ENCODE data around the gene NAV2.
"Not testable (repeated sequence)": the region's sequence is repeated elsewhere in the genome, so short reads cannot be mapped to it uniquely, and the experiment has no call there.

Gene NAV2

GRCh38 chr11:20126724-20127123 lies 414.1 kb downstream of the NAV2 start:
- DNase-seq (ENCODE audit: low spot score), result no peak
- in situ Hi-C loops (cut with MboI; ENCODE audit: low pct_unique_long_range_greater_than_20kb, low sequenced_read_pairs, unreplicated experiment), result loop anchor here (10.0 kb wide), 2 partner anchors 182 to 228 kb away; no protein-coding TSS in a partner anchor
- no peak for TF ChIP-seq CTCF (IDR thresholded peaks at IDR 0.05; ENCODE audit: extremely low read depth, insufficient read depth, missing control alignments)

- in situ Hi-C loops (cut with MboI; ENCODE audit: low pct_unique_long_range_greater_than_20kb, low sequenced_read_pairs, unreplicated experiment), result loop anchor here (10.0 kb wide), 2 partner anchors 183 to 227 kb away; no protein-coding TSS in a partner anchor
- TF ChIP-seq CTCF (IDR thresholded peaks at IDR 0.05; ENCODE audit: extremely low read depth, insufficient read depth, missing control alignments), result peak; percentile 93
- DNase-seq (ENCODE audit: low spot score), result peak; percentile 73
Measured at GRCh38 chr11:20127671-20128527, 415.3 kb downstream of the NAV2 start.

- DNase-seq (ENCODE audit: low spot score), result not testable (repeated sequence)
- in situ Hi-C loops (cut with MboI; ENCODE audit: low pct_unique_long_range_greater_than_20kb, low sequenced_read_pairs, unreplicated experiment), result loop anchor here (10.0 kb wide), 2 partner anchors 184 to 226 kb away; no protein-coding TSS in a partner anchor
Measured at GRCh38 chr11:20128528-20128825, 415.8 kb downstream of the NAV2 start.

- in situ Hi-C loops (cut with MboI; ENCODE audit: low pct_unique_long_range_greater_than_20kb, low sequenced_read_pairs, unreplicated experiment), result loop anchor here (10.0 kb wide), 2 partner anchors 185 to 225 kb away; no protein-coding TSS in a partner anchor
- TF ChIP-seq CTCF (IDR thresholded peaks at IDR 0.05; ENCODE audit: extremely low read depth, insufficient read depth, missing control alignments), result no peak
Measured at GRCh38 chr11:20129665-20130064, 417.0 kb downstream of the NAV2 start.

GRCh38 chr11:20131788-20132666 lies 419.4 kb downstream of the NAV2 start:
- DNase-seq (ENCODE audit: low spot score), result peak; percentile 46
- peak; percentile 80 for TF ChIP-seq CTCF (IDR thresholded peaks at IDR 0.05; ENCODE audit: extremely low read depth, insufficient read depth, missing control alignments)
- in situ Hi-C loops (cut with MboI; ENCODE audit: low pct_unique_long_range_greater_than_20kb, low sequenced_read_pairs, unreplicated experiment), result no loop called here

More at GRCh38 chr11:20129665-20130064, 417.0 kb downstream of the NAV2 start:
- no peak for DNase-seq (ENCODE audit: low spot score)

- no peak for TF ChIP-seq CTCF (IDR thresholded peaks at IDR 0.05; ENCODE audit: extremely low read depth, insufficient read depth, missing control alignments)
- in situ Hi-C loops (cut with MboI; ENCODE audit: low pct_unique_long_range_greater_than_20kb, low sequenced_read_pairs, unreplicated experiment), result no loop called here
- no peak for DNase-seq (ENCODE audit: low spot score)
Measured at GRCh38 chr11:20132667-20133039, 420.0 kb downstream of the NAV2 start.

Measured in GM13977 (cell line).